OCI-LY1 (cell line): ENCODE results near the gene SLIT3.

Source experiments
- H2AFZ ChIP-seq: fragments of 200-600 bp; sonication (generic), shearing (Covaris generic); 2 replicates; pipeline ENCODE4 v1.6.0; 2014; ENCODE audit warnings: antibody characterized with exemption, mild to moderate bottlenecking, low read length
- H3F3A ChIP-seq: fragments of 200-600 bp; sonication (generic), shearing (Covaris generic); 2 replicates; pipeline ENCODE4 v1.6.0; 2014; ENCODE audit warnings: mild to moderate bottlenecking, antibody characterized with exemption, low read length, moderate library complexity; ENCODE audit not compliant: insufficient read depth
- H3K27ac ChIP-seq: fragments of 200-600 bp; sonication (generic); 2 replicates; pipeline ENCODE4 v1.5.1; 2014; ENCODE audit warnings: low read length, mixed run types, mild to moderate bottlenecking, low read depth; ENCODE audit not compliant: poor library complexity, severe bottlenecking
- H3K27me3 ChIP-seq: fragments of 200-600 bp; sonication (generic); 2 replicates; pipeline ENCODE4 v1.6.0; 2014; ENCODE audit warnings: antibody characterized with exemption, mild to moderate bottlenecking, low read length, moderate library complexity; ENCODE audit not compliant: insufficient read depth
- H3K36me3 ChIP-seq: fragments of 200-600 bp; sonication (generic); 2 replicates; pipeline ENCODE4 v1.6.1; 2014; ENCODE audit warnings: mild to moderate bottlenecking, antibody characterized with exemption, low read length, moderate library complexity, mixed read lengths; ENCODE audit not compliant: insufficient read depth
- H3K4me1 ChIP-seq: fragments of 200-600 bp; sonication (generic); 2 replicates; pipeline ENCODE4 v1.5.1; 2014; ENCODE audit warnings: mild to moderate bottlenecking, low read length, moderate library complexity; ENCODE audit not compliant: insufficient read depth, severe bottlenecking
- H3K4me2 ChIP-seq: fragments of 200-600 bp; sonication (generic), shearing (Covaris generic); 2 replicates; pipeline ENCODE4 v1.6.1; 2014; ENCODE audit warnings: low read length
- H3K4me3 ChIP-seq: fragments of 200-600 bp; sonication (generic); 2 replicates; pipeline ENCODE4 v1.5.1; 2014; ENCODE audit warnings: low read length, low read depth, mild to moderate bottlenecking, mixed read lengths; ENCODE audit not compliant: poor library complexity, severe bottlenecking
- H3K79me2 ChIP-seq: fragments of 200-600 bp; shearing (Covaris generic); 2 replicates; pipeline ENCODE4 v1.6.1; 2016; ENCODE audit warnings: mixed run types, low read length, mixed read lengths; ENCODE audit not compliant: insufficient read depth
- H3K9ac ChIP-seq: fragments of 200-600 bp; sonication (generic), shearing (Covaris generic); 2 replicates; pipeline ENCODE4 v1.6.1; 2014; ENCODE audit warnings: mild to moderate bottlenecking, low read length, mixed read lengths
- H3K9me2 ChIP-seq: fragments of 200-600 bp; sonication (generic), shearing (Covaris generic); 2 replicates; pipeline ENCODE4 v1.6.1; 2014; ENCODE audit warnings: low read depth, mild to moderate bottlenecking, low read length, mixed read lengths
- H3K9me3 ChIP-seq: fragments of 200-600 bp; shearing (Covaris generic); 2 replicates; pipeline ENCODE4 v1.6.1; 2014; ENCODE audit warnings: low read length, mixed read lengths
- H4K20me1 ChIP-seq: fragments of 200-600 bp; sonication (generic), shearing (Covaris generic); 2 replicates; pipeline ENCODE4 v1.6.0; 2016; ENCODE audit warnings: mild to moderate bottlenecking, low read length; ENCODE audit not compliant: insufficient read depth
- EZH2 ChIP-seq: fragments of 200-600 bp; sonication (generic), shearing (Covaris generic); IDR thresholded peaks from 2 replicates; pipeline ENCODE4 v1.8.0; 2017; ENCODE audit warnings: borderline replicate concordance, mixed run types, mild to moderate bottlenecking, antibody characterized with exemption, low read length, moderate library complexity, mixed read lengths
- TF ChIP-seq, protein P1 (sequence below): fragments of 200-600 bp; sonication (generic), shearing (Covaris generic); IDR thresholded peaks from 2 replicates; pipeline ENCODE4 v1.5.1; 2017; ENCODE audit warnings: mild to moderate bottlenecking, antibody characterized with exemption, low read length, moderate library complexity, mixed read lengths

SLIT3 gene

DNA sequence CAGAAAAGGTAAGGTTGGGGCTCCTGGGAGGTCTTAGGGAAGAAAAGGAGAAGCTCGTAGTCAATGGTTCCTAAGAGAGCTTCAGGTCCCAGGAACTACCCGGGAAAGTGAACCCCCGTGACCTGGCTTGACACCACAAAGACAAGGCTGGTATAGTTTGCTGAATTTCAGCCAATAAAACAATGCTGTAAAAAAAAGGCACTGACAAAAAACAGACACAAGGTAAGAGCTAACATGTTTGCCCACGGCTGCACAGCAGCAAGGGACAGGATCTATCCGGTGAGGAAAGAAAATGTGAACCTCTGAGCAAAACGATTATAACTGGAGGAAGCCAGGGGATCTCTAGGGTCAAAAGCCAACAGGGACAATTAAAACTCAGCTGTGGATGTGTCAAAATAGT, 17.1 kb downstream of the SLIT3 start:
- H3K36me3 ChIP-seq = no peaks in the 10 kb centered on the region
- TF ChIP-seq, protein P1, sequence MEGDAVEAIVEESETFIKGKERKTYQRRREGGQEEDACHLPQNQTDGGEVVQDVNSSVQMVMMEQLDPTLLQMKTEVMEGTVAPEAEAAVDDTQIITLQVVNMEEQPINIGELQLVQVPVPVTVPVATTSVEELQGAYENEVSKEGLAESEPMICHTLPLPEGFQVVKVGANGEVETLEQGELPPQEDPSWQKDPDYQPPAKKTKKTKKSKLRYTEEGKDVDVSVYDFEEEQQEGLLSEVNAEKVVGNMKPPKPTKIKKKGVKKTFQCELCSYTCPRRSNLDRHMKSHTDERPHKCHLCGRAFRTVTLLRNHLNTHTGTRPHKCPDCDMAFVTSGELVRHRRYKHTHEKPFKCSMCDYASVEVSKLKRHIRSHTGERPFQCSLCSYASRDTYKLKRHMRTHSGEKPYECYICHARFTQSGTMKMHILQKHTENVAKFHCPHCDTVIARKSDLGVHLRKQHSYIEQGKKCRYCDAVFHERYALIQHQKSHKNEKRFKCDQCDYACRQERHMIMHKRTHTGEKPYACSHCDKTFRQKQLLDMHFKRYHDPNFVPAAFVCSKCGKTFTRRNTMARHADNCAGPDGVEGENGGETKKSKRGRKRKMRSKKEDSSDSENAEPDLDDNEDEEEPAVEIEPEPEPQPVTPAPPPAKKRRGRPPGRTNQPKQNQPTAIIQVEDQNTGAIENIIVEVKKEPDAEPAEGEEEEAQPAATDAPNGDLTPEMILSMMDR = no peak
- no peak for TF ChIP-seq EZH2
- H3K79me2 ChIP-seq = no peaks in the 10 kb centered on the region
- H3K4me2 ChIP-seq = no peak overlapping the region
- H3F3A ChIP-seq = no peaks in the 10 kb centered on the region
- no peaks in the 10 kb centered on the region for H4K20me1 ChIP-seq
- H3K9ac ChIP-seq = no peak overlapping the region
- H3K4me3 ChIP-seq = no peak overlapping the region
- no peak overlapping the region for H2AFZ ChIP-seq
- H3K4me1 ChIP-seq = no peaks in the 10 kb centered on the region
- H3K27ac ChIP-seq = no peak overlapping the region
- H3K9me3 ChIP-seq = no peaks in the 10 kb centered on the region
- H3K27me3 ChIP-seq = no peaks in the 10 kb centered on the region
- H3K9me2 ChIP-seq = no peaks in the 10 kb centered on the region

DNA sequence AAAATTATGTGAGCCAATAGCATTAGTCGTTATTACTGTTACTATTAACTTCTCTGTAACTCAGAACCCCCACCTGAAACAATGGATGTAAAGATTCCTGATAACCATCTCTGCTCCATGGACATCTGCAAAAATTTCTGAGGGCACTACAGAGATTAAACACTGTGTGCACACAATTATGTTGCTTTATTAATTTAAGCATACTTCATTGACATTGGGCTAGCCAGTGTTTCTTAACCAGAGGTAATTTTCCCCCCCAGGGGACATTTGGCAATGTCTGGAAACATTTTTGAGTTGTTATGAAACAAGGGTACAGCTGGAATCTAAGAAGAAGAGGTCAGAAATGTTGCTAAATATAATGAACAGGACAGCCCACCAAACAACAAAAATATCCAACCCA, 19.3 kb downstream of the SLIT3 start:
- H3K4me1 ChIP-seq = no peaks in the 10 kb centered on the region
- no peaks in the 10 kb centered on the region for H3K79me2 ChIP-seq
- no peaks in the 10 kb centered on the region for H4K20me1 ChIP-seq
- no peaks in the 10 kb centered on the region for H3K27me3 ChIP-seq
- no peak overlapping the region for H2AFZ ChIP-seq
- H3K36me3 ChIP-seq = no peaks in the 10 kb centered on the region
- H3F3A ChIP-seq = no peaks in the 10 kb centered on the region
- no peaks in the 10 kb centered on the region for H3K9me2 ChIP-seq
- no peak overlapping the region for H3K4me2 ChIP-seq
- no peaks in the 10 kb centered on the region for H3K9me3 ChIP-seq
- no peak for TF ChIP-seq EZH2
- TF ChIP-seq, protein P1 = no peak
- H3K9ac ChIP-seq = no peak overlapping the region
- no peak overlapping the region for H3K27ac ChIP-seq
- no peak overlapping the region for H3K4me3 ChIP-seq

DNA sequence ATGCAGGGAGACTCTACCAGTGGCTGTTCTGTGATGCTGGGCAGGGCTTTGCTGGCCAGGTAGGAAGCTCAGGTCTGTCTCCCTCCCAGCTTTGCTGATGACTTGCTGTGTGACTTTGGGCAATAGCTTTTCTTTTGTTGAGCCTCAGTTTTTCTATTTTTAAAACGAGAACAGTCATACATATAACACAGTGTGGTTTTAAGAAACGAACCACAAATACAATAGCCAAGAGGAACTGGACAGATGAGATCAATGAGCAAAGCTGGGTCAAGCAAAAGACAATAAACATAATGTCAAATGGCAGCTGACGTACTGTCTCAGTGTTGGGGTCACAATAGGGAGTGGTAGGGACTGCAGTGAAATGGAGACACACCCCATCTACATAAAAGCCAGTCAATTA, 20.2 kb downstream of the SLIT3 start:
- H4K20me1 ChIP-seq = no peaks in the 10 kb centered on the region

More for the DNA sequence above, 20.2 kb downstream of the SLIT3 start:
- H3K27me3 ChIP-seq = no peaks in the 10 kb centered on the region
- no peaks in the 10 kb centered on the region for H3K79me2 ChIP-seq
- no peaks in the 10 kb centered on the region for H3K36me3 ChIP-seq
- H3K4me3 ChIP-seq = no peak overlapping the region
- no peak overlapping the region for H3K27ac ChIP-seq
- H3K9ac ChIP-seq = no peak overlapping the region
- no peaks in the 10 kb centered on the region for H3K4me1 ChIP-seq
- no peaks in the 10 kb centered on the region for H3K9me3 ChIP-seq
- H2AFZ ChIP-seq = no peak overlapping the region
- H3F3A ChIP-seq = no peaks in the 10 kb centered on the region
- H3K4me2 ChIP-seq = no peak overlapping the region
- TF ChIP-seq, protein P1 = no peak
- no peak for TF ChIP-seq EZH2
- no peaks in the 10 kb centered on the region for H3K9me2 ChIP-seq
